Chondrocyte (in vitro differentiated cells): ENCODE results near the gene TRAF6. TPM values are rescaled to one million over a fixed set of nuclear protein-coding genes. Genes with fewer than 3 reads are reported as not detected.
A peak's percentile ranks its signal among the peaks of the same experiment; 100 is the strongest.

Experiments used
- DNase-seq: peaks from one replicate; pipeline ENCODE4 v3.0.0; 2021; ENCODE audit warnings: mixed read lengths, low spot score
- H3K27ac Mint-ChIP-seq: one replicate; pipeline ENCODE4 v1.8.0; 2021; ENCODE audit warnings: mild to moderate bottlenecking, moderate library complexity, mixed read lengths; ENCODE audit not compliant: unreplicated experiment
- H3K27me3 Mint-ChIP-seq: 2 replicates; pipeline ENCODE4 v1.8.0; 2021; ENCODE audit warnings: low read depth, mixed read lengths
- H3K36me3 Mint-ChIP-seq: 2 replicates; pipeline ENCODE4 v1.8.0; 2021; ENCODE audit warnings: low read depth, mixed read lengths
- H3K4me1 Mint-ChIP-seq: 2 replicates; pipeline ENCODE4 v1.8.0; 2021; ENCODE audit warnings: low read depth, mild to moderate bottlenecking, mixed read lengths
- H3K4me3 Mint-ChIP-seq: one replicate; pipeline ENCODE4 v1.8.0; 2021; ENCODE audit warnings: mild to moderate bottlenecking, moderate library complexity, mixed read lengths; ENCODE audit not compliant: unreplicated experiment
- H3K9me3 Mint-ChIP-seq: 2 replicates; pipeline ENCODE4 v1.8.0; 2021; ENCODE audit warnings: low read depth, mixed read lengths
- total RNA-seq: library from RNA; stranded (reverse); gene quantifications from 3 replicates; pipeline ENCODE4 v1.2.1, GENCODE V29; 2021
- TF ChIP-seq, protein P1 (sequence below): fragments of 200-600 bp; sonication (generic); IDR thresholded peaks from 2 replicates; pipeline ENCODE4 v1.5.0; 2021; ENCODE audit warnings: antibody characterized with exemption, mild to moderate bottlenecking, moderate library complexity

The TRAF6 gene
- total RNA-seq, 1 donor from 2014 or later: 15.2 TPM

DNA sequence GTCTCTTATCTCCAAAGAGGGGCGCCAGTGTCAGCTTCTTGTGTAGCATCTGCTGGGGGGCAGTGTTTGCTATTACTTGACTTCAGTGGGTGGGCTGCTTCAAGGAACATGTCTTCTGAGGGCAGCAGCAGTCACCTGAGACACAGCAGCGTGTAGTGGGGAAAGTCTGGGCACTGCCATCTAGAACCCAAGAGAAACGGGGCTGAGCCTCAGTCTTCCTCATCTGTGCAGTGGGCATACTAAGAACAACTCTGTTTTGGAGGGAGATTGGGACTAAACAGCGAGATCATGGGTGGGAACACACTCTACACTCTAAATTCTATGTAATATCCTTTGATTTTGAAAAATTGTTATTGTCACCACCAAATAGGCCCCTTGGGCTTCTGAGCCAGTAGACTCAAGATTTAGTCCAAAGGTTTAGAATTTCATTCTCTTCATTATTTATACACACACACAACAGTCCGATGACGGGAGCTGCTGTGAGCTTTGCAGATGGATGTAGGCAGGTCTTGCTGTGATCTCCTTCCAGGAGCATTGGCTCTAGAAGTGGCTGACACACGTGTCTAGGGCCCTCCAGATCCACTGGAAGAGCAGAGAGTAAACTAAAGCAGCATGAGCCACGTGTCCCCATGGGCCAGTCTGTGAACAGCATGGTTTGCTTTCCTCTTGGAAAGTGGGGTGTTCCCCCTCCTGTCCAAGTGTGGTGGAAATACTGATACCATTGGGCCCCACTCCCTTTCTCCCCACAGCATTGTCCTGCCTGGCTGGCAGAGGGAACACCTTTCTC, 51.8 kb downstream of the TRAF6 start:
- Mint-ChIP-seq H3K27ac (no peak overlapping the region), H3K36me3 (peaks cover 34% of the 10 kb centered on the region), H3K4me3 (no peak overlapping the region), H3K27me3 (no peaks in the 10 kb centered on the region), H3K4me1 (peaks cover 50% of the 10 kb centered on the region), H3K9me3 (no peaks in the 10 kb centered on the region)
- TF ChIP-seq, protein P1, sequence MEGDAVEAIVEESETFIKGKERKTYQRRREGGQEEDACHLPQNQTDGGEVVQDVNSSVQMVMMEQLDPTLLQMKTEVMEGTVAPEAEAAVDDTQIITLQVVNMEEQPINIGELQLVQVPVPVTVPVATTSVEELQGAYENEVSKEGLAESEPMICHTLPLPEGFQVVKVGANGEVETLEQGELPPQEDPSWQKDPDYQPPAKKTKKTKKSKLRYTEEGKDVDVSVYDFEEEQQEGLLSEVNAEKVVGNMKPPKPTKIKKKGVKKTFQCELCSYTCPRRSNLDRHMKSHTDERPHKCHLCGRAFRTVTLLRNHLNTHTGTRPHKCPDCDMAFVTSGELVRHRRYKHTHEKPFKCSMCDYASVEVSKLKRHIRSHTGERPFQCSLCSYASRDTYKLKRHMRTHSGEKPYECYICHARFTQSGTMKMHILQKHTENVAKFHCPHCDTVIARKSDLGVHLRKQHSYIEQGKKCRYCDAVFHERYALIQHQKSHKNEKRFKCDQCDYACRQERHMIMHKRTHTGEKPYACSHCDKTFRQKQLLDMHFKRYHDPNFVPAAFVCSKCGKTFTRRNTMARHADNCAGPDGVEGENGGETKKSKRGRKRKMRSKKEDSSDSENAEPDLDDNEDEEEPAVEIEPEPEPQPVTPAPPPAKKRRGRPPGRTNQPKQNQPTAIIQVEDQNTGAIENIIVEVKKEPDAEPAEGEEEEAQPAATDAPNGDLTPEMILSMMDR: no peak
- no peak for DNase-seq

DNA sequence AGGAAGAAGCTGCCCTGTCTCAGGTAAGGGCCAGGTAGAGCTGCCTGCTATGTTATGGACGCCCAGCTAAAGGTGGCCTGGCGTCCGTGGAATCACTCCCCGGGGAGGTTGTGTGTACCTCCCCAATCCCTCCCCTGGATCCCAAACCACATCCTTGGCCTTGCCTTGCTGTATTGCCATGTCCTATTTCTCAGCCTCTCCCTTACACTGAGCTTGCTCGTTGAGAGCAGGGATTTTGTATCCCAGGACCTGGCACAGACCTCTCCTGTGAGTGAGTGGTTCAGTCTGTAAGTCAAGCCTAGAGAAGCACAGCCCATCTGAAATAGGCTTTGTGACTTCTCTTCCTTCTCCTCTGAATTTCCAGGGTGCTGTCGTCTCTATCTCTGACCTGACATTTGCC, 53.9 kb downstream of the TRAF6 start:
- Mint-ChIP-seq H3K9me3 (no peaks in the 10 kb centered on the region), H3K36me3 (peaks cover 39% of the 10 kb centered on the region), H3K27ac (peak overlapping the region; percentile 99), H3K27me3 (no peaks in the 10 kb centered on the region), H3K4me3 (peak overlapping the region; percentile 52), H3K4me1 (peaks cover 64% of the 10 kb centered on the region)
- TF ChIP-seq, protein P1: peak; percentile 34
- no peak for DNase-seq

DNA sequence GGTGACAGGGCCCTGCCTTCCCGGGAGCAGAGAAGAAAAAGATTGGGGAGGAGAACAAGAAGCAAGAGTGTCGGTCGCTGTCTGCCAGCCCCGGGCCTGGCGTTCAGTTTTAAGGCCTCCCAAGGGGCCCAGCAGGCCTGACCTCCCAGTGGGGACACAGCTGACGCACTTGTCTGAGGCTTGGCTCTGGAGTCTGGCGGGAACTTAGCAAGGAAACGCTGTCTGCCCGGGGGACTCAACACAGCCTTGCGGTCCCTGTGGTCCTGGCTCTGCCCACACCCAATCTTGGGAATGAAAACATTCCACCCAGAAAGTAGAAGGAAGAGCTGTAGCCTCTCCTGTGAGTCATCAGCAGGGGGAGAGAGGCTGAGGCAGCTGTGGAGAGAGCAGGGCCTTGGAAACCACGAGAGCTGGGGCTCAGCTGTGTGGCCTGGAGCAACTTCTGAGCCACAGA, 54.4 kb downstream of the TRAF6 start:
- Mint-ChIP-seq H3K4me1 (peaks cover 67% of the 10 kb centered on the region), H3K36me3 (peaks cover 41% of the 10 kb centered on the region), H3K27ac (peak overlapping the region; percentile 99), H3K9me3 (no peaks in the 10 kb centered on the region), H3K4me3 (peak overlapping the region; percentile 52), H3K27me3 (no peaks in the 10 kb centered on the region)
- DNase-seq: peak; percentile 97
- TF ChIP-seq, protein P1: no peak

DNA sequence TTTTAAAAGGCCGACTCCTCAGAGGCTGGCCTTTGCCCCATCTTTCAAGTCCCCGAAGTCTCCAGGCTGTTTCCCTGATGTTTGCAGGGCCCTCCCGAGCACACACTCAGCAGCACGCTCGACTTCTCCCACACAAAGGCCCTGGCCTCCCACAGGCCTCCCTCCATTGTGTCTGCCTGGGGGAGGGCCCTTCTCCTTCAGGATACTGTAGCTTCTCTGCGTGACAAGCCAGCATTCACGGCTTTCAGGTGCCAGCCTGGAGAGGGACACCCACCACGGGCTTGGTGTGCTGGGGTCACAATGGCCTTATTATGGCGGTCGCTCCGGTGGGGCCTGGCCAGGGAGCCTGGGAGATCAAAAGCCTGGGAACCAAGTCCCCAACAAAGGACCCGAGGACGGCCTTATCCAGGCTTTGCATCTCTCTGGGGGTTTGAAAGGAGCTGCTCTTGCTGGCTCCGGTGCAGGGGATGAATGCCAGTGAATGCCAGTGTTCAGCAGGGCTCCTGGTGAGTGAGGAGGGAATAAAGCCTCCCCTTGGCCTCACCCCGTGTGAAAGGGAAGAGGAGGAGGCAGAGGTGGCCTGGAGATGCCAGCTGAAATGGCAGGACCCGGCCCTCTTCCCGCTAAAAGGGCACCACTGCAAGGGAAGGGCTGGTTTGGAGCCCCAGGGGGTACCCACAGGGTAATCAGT, 55.0 kb downstream of the TRAF6 start:
- H3K4me3 Mint-ChIP-seq: peak overlapping the region; percentile 52
- DNase-seq: no peak
- H3K4me1 Mint-ChIP-seq: peaks cover 73% of the 10 kb centered on the region
- TF ChIP-seq, protein P1: no peak
- no peaks in the 10 kb centered on the region for H3K27me3 Mint-ChIP-seq
- peaks cover 35% of the 10 kb centered on the region for H3K36me3 Mint-ChIP-seq
- H3K27ac Mint-ChIP-seq: peak overlapping the region; percentile 99
- no peaks in the 10 kb centered on the region for H3K9me3 Mint-ChIP-seq

DNA sequence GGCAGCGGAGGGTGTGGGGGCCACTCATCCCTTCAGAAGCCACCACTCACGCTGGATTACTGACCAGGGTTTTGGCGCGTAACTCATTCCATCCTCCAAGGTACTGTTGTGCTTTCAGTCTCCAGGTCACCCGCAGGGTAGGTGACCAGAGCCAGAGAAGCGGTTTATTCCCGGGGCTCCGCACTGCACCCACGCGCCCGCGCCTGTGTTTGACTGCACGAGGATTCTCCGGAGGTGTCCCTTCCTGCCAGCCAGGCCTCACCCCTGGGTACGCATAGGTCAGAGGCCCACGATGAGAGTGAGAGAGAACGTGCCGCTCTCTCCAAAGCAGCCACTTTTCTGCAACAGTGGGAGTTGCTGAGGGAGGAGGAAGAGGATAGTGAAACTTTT, 55.5 kb downstream of the TRAF6 start:
- no peak for DNase-seq
- Mint-ChIP-seq H3K4me1 (peaks cover 79% of the 10 kb centered on the region), H3K36me3 (peaks cover 39% of the 10 kb centered on the region), H3K27ac (peak overlapping the region; percentile 99), H3K4me3 (no peak overlapping the region), H3K9me3 (no peaks in the 10 kb centered on the region), H3K27me3 (no peaks in the 10 kb centered on the region)
- TF ChIP-seq, protein P1: no peak
